HG02970 (cell line): ENCODE measurements around the gene SHMT1.
"Not testable (repeated sequence)": the region's sequence is repeated elsewhere in the genome, so short reads cannot be mapped to it uniquely, and the experiment has no call there.

Experiments used
- ATAC-seq: cut with Tn5 transposase; IDR thresholded peaks from one replicate; pipeline ENCODE4 v1.9.1; 2021; ENCODE audit warnings: mild to moderate bottlenecking, moderate library complexity, moderate number of reproducible peaks; ENCODE audit not compliant: unreplicated experiment, low FRiP score

The SHMT1 gene

DNA sequence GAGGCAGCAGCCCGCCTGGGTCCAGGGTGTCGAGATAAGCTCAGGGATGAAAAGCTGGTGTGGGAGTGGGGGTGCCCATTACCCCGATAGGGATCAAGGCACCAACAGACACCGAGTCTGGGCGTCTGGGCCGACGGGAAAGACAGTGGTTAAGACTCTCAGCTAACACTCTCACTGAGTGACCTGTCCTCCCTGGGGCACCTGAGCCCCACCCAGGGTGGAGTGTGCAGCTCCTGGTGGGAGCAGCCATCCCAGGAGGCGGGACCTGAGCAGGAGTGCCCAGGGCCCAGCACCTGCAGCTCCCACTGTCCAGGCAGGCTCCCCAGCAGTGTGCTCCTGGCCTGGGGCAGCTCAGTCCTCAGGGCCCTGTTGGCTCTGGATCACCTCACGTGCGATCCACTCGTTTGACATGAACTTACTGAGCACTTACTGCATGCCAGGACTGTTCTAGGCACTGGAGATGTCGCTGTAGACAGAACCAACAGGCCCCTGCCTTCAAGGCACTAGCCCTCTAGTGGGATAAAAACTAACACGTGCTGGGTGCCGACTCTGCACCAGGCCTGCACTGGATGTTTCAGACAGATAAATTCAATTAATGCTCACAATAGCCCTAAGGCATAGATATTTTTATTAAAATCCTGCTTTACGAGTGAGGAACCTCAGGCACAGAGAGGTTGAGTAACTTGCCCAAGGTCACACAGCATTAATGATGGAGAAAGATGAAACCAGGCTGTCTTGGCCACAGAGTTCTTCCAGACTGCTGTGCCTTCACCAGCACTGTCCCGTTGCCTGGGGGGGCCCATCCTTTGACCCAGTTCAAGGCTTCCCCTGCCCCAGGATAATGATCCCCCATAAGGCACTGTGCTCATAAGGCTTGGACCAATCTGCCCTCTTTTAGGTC, 16.1 kb upstream of the SHMT1 start:
- no peak for ATAC-seq

DNA sequence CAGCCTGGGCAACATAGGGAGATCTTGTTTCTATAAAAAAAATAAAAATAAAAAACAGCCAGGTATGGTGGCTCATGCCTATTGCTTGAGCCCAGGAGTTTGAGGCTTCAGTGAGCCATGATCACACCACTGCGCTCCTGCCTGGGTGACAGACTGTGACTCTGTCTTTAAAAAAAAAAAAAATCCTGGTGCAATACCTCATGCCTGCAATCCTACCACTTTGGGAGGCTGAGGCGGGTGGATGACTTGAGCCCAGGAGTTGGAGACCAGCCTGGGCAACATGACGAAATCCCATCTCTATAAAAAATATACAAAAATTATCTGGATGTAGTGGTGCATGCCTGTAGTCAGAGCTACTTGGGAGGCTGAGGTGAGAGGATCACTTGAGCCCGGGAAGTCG, 15.3 kb upstream of the SHMT1 start:
- not testable (repeated sequence) for ATAC-seq

DNA sequence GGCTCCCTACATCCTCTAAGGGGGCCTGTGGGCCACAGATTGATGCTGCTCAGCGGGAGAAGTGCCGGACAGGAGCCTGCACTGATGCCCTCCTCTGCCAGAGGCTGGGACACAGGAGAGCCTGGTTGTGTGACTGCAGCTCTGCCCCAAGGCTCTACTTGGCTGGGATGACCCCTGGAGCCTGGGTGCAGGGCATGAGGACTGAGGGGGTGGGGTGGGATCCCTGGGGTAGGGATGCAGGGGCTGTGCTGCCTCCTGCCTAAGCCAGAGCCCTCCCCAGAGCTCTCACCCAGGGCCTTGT, 14.8 kb upstream of the SHMT1 start:
- no peak for ATAC-seq

DNA sequence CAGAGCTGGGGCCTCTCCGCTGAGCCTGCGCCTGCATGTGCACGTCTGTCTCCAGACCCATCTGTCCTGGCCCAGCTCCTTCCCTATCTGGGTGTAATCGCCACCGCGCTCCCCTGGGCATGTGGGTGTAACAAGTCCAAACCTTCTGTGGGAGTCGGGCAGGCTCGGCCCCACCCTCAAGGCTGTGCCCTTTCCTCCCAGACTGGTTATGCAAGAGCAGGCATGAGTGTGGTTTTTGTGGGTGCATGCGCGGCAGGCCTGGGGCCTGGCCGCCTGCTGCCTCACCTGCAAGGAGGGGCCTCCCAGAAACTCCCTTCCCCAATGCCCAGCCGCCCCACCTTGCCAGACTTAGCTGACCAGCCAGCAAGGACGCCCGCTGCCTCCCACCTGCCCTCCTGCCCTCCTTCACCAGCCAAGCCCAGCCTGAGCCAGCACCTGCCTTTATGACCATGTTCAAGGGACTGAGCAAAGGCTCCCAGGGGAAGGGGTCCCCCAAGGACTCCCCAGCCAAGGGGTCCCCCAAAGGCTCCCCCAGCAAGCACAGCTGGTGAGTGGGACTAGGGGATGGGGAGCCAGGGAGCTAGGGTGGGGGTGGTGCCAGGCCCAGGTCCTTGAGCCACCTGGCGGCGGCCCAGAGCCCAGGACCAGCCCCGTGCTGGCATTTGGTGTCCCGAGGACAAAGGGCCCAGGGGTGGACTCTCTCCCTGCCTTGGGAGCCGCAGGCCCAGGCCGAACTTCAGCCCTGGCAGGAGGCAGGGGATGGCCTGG, 14.3 kb upstream of the SHMT1 start, which contains the start of gene EVPLL:
Gene EVPLL (plus strand): TSS at position 342 of the 768 bp plus-strand sequence. CDS start 3,160 bp downstream, outside the sequence.
- ATAC-seq = no peak

DNA sequence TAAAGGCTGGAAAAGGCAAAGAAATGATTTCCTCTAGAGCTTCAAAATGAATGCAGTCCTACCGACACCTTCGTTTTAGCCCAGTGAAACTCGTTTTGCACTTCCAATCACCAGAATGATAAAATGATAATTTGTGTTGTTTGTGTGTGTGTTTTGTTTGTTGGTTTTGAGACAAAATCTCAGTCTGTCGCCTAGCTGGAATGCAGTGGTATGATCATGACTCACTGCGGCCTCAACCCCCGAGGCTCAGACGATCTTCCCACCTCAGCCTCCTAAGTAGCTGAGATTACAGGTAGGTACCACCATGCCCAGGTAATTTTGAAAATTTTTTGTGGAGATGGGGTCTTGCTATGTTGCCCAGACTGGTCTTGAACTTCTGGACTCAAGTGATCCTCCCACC, 10.9 kb upstream of the SHMT1 start:
- ATAC-seq = no peak

DNA sequence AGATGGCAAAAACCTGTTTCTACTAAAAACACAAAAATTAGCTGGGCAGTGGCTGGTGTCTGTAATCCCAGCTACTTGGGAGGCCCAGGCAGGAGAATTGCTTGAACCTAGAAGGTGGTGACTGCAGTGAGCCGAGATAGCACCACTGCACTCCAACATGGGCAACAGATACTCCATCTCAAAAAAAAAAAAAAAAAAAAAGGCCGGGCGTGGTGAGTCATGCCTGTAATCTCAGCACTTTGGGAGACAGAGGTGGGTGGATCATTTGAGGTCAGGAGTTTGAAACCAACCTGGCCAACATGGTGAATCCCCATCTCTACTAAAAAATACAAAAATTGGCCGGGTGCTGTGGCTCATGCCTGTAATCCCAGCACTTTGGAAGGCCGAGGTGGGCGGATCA, 9.8 kb upstream of the SHMT1 start:
- ATAC-seq = not testable (repeated sequence)

DNA sequence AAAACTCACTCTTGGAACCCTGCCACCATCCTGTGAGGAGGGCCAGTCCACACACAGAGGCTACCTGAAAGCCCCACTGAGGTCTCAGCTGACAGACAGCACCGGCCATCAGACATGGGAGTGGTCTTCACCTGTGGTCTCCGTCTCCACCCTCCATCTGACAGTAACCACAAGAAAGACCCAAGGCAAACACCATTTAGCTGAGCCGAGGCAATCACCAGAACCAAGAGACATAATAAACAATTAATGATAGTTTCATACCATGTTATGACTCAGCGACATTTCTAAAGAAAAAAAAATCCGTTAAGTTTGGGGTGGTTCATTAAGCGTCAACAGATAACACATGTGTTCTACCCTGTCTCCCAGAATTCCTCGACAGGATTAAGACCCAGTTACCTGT, 8.1 kb upstream of the SHMT1 start:
- ATAC-seq = no peak

DNA sequence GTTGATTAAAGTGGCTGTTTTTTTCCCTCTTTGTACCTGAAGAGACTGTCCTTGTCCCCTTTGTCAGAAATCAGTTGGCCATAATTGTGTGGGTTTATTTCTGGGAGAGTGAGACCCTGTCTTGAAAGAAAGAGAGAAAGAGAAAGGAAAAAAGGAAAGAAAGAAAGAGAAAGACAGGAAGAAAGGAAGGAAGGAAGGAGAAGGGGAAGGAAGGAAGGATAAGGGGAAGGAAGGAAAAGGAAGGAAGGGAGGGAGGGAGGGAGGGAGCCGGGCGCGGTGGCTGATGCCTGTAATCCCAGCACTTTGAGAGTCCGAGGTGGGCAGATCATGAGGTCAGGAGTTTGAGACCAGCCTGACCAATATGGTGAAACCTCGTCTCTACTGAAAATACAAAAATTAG, 7.4 kb upstream of the SHMT1 start:
- ATAC-seq = no peak

DNA sequence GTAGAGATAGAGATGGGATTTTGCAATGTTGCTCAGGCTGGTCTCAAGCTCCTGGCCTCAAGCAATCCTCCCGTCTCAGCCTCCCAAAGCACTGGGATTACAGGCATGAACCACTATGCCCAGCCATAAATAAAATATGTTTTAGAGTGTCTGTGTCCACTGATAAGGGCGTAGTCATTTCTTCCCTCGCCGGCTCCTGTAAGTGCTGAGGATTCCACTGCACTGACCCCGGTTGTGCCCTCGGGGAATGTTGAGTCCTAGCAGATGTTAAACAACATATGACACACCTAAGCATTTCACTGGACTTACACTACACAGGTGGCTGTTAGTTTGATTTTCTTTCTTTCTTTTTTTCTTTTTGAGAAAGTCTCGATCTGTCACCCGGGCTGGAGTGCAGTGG, 5.6 kb upstream of the SHMT1 start:
- ATAC-seq = no peak

DNA sequence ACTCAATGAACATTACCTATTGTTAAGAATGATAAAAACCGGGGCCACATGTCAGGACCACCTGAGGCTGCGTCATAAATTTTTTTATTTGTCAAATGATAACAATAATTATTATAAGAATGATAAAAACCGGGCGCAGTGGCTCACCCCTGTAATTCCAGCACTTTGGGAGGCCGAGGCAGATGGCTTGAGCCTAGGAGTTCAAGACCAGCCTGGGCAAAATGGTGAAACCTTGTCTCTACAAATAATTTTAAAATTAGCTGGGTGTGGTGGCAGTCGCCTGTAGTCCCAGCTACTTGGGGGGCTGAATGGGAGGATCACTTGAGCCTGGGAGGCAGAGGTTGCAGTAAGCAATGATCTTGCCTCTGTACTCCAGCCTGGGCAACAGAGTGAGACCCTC, 816 bp upstream of the SHMT1 start:
- ATAC-seq = no peak

DNA sequence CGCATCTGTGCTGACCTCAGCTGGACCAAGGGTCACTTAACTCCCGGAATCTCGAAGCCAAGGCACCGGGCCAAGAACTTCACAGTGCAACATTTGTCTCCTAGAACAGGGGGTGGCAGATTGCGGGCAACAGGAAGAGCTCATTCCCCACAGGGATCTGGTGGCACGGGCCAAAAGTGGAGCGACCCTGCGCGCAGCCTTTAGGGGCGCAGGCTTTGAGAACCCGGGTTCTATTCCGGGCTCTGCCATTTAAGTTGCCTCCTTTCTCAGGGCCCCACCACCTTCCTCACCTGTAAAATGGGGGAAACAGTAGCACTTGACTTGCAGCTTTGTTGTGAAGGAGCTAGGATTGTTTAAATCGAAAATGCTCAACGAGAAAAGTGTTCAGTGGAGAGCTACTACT, 651 bp downstream of the SHMT1 start:
- ATAC-seq = no peak

DNA sequence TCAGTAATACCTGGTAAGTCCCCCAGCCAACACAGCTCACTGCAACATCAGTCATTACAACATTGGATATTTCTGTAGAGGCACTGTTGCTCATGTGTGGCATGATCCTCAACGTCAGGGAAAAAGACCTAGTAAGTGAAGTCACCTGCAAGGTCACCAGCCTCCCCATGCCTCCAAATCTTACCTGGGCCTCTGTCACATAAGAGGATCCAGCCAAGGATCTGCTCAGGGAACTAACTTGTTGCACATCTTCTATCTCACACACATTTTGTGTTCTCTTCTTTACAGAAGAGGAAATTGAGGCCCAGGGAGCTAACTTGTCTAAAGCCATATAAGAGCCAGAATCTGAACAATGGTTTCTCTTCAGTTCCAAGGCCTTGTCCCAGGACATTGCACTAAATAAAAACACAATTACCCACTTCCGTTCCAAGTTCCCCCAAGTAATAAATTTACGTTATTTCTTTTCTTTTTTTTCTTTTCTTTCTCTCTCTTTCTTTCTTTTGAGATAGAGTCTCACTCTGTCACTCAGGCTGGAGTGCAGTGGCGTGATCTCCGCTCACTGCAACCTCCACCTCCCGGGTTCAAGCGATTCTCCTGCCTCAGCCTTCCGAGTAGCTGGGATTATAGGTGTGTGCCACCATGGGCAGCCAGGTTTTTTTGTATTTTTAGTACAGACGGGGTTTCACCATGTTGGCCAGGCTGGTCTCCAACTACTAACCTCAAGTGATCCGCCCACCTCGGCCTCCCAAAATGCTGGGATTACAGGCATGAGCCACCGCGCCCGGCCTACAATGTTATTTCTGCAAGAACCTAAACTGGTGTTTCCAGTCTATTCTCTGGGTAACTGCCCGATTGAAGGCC, 1.3 kb downstream of the SHMT1 start:
- ATAC-seq = no peak

DNA sequence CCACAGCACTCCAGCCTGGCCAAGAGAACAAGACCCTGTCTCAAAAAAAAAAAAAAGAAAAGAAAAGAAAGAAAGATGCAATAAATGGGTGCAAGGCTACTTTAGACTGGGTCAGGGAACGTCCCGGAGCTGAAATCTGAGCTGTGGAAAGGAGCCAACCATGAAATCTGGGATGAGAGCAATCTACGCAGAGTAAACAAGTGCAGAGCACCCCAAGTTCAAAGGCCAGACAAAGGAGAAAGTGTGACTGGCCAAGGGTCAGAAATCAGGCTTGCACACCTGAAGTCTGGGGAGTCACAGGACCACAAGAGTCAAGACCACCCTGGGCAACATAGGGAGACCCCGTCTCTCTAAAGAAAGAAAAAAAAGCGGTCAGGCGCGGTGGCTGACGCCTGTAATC, 2.8 kb downstream of the SHMT1 start:
- no peak for ATAC-seq

DNA sequence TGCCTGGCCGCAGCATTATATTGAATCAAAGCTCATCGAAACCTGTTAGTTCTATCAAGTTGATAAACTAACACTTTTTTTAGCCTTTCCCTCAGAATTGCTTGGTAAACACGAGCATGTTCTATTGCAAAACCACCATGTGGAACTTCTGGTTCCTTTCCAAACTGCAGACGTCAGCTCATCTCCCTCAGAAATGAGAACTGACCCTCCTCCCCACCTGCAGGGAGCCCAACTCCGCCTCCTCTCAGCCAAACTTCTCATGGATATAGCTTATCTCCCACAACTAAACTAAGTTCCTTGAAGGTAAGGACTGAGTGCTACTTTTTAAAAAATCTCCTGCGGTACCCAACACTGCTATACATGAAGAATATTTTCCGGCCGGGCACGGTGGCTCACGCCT, 6.7 kb downstream of the SHMT1 start:
- no peak for ATAC-seq

DNA sequence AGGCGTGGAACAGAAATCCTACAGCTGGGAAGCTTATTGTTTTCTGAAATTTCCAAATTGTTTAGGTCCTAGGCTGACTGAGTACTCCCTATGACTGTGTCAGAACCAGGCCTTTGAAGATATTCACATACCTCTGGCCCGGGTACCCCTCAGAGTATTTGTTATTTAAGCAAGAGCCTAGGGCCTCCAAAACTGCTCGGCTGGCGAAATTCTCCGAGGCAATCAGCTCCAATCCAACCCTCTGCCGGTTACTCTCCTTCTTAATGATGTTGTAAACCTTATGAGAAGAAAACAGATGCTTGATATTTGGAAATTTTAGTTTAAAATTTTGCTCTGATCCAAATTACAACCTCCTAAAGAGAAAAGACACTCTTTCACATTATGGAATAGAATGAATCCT, 9.8 kb downstream of the SHMT1 start:
- no peak for ATAC-seq

DNA sequence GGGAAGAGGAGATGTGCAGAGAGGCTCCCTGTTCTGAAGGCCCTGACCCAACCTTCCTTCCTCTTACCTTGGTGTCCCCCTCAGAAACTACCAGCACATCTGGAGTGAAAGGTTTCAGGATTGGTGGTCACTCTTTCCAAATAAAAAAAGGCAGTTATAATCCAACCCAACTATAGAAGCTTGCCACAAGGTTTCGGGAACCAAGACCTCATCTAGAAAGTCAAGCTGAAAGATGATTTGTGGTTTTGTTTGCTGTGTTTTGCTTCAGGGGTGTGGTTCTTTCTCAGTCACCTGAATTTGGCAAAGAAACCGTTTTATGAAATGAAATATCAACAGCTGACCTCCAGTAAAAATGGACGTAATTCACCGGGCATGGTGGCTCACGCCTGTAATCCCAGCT, 19.3 kb downstream of the SHMT1 start:
- no peak for ATAC-seq

DNA sequence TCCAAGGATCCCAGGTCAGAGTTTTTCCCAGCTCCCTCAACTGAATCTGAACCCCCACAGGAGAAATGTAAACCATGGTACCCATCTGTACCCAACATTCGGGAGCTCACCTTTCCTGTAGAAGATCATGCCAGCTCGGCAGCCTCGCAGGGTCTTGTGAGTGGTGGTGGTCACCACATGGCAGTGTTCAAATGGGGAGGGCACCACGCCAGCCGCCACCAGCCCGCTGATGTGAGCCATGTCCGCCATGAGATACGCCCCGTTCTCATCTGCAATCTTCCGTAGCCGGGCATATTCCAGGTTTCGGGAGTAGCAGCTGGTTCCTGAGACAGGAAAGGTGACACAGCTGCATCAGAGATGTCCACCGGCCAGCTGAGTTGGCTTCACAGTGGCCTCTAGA, 23.4 kb downstream of the SHMT1 start:
- ATAC-seq = no peak

DNA sequence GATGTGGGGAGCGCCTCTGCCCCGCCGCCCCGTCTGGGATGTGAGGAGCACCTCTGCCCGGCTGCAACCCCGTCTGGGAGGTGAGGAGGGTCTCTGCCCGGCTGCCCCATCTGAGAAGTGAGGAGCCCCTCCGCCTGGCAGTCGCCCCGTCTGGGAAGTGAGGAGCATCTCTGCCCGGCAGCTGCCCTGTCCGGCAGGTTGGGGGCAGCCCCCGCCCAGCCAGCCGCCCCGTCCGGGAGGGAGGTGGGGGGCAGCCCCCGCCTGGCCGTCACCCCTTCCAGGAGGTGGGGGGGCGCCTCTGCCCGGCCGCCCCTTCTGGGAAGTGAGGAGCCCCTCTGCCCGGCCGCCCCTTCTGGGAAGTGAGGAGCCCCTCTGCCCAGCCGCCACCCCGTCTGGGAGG, 25.2 kb downstream of the SHMT1 start:
- not testable (repeated sequence) for ATAC-seq

DNA sequence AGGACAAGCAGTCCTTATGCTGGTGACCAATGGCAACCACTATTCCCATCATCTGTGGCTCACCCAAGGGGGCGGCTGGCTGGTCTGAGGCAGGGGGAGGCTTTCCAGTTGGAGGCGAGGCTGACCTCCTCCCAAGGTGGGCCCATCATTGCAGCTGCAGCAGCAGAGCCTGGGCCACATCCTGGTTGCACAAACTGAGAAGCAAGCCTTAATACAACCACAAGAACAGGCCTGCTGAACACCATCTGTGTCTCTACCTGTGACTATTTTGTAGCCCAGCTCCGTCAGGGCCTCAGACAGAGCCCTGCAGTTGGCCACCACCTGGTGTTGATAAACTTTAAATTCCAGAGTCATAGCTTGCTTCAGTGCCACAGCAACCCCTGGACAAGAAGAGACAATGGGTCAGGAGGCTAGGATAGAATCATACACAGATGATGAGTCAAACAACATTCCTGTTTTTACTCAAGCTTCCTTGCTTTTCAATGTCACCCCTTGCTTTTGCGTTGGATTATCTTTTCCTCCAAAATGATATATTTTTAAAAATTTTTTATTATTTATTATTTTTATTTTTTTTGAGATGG, 30.4 kb downstream of the SHMT1 start:
- ATAC-seq = no peak

DNA sequence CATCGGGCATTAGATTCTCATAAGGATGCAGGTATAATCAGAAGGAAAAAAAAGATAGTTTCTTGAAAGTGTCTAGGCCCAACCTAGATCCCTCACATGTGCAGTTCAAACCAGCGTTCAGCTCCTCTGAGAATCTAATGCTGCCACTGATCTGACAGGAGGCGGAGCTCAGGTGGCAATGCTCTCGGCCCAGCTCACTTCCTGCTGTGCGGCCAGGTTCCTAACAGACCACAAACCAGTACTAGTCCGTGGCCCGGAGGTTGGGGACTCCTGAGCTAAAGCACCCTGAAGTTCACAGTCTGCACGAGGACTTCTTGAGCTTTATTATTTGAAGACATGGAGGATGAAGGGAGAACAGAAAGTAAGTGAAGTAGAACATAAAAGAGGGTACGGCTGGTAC, 31.5 kb downstream of the SHMT1 start:
- no peak for ATAC-seq
